ENCODE data around the gene ACVR2B.

The ACVR2B gene

DNA sequence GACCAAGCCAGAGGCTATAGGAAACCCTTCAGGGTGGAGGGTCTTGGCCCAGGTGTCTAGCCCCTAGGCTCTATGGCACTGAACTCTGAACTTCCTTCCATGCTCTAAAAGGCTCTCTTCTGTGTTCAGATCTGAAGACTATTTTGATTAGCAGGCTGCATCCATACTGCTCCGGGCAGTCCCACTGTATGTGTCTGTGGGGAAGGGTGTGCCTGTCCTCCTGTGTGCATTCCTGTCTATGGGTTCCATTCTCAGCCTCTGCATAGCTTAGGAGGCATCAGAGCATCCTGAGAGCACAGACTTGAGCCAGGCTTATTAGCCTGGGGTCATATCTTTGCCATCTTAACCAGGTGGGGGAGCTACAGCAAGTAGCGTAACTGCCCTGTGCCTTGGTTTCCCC is 80.5 kb downstream of the ACVR2B start:
- no peak for DNase-seq

- DNase-seq: no peak
Measured at GRCh38 chr3:38534604-38535003, 80.9 kb downstream of the ACVR2B start.

- DNase-seq: no peak
Measured at GRCh38 chr3:38536671-38537070, 83.0 kb downstream of the ACVR2B start.

- DNase-seq: no peak
Measured at GRCh38 chr3:38538773-38539353, 85.2 kb downstream of the ACVR2B start.

DNA sequence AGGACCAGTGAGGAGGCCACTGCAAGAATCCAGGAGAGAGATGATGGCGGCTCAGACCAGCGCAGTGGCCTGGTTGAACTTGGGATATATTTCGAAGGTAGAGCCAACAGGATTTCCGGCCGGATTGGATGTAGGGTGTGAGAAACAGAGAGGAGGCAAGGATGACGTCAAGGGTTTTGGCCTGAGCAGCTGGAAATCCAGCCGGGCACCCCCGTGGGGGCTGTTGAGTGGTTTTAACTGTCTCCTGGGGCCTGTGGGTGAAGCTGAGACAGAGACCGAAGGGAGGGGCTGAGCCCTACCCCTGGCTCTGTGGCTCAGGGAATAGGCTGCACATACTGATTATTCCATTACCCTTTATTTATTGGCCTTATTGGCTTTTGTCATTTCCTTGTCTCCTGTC is 88.1 kb downstream of the ACVR2B start:
- DNase-seq: no peak

Data from retina (tissue), 1 donor.